Keratinocyte (primary cell): ENCODE results near the gene JPH2. TPM values are rescaled to one million over a fixed set of nuclear protein-coding genes. Genes with fewer than 3 reads are reported as not detected.

Experiments used
- DNase-seq: peaks from one replicate; pipeline ENCODE4 v3.0.0-alpha.2; 2011; ENCODE audit warnings: low read depth, missing footprints, low spot score
- FAIRE-seq: peaks from 2 replicates; lab custom pipeline; 2011; peaks lifted over from hg19 to GRCh38; lab: Jason Lieb, UNC
- H2AFZ ChIP-seq: 2 replicates; pipeline ENCODE4 v1.6.0; 2012; ENCODE audit warnings: low read length, control low read depth, inconsistent platforms; ENCODE audit not compliant: control insufficient read depth
- H3K27ac ChIP-seq: 2 replicates; pipeline ENCODE4 v1.5.1; 2011; ENCODE audit warnings: low read length; ENCODE audit not compliant: control insufficient read depth, insufficient read depth
- H3K27me3 ChIP-seq: 3 replicates; pipeline ENCODE4 v1.6.0; 2011; ENCODE audit warnings: low read length; ENCODE audit not compliant: control insufficient read depth, insufficient read depth; ENCODE audit errors: extremely low read depth
- H3K36me3 ChIP-seq, 2 experiments: 2 replicates in 1 of 2; 3 replicates in 1 of 2; pipeline ENCODE4 v1.5.1; 2011; ENCODE audit warnings: low read length in 2 of 2, mild to moderate bottlenecking in 1 of 2; ENCODE audit not compliant: control insufficient read depth in 2 of 2, insufficient read depth in 2 of 2; ENCODE audit errors: extremely low read depth in 1 of 2
- H3K4me1 ChIP-seq: 3 replicates; pipeline ENCODE4 v1.5.1; 2011; ENCODE audit warnings: low read length; ENCODE audit not compliant: control insufficient read depth, insufficient read depth; ENCODE audit errors: extremely low read depth
- H3K4me2 ChIP-seq: 3 replicates; pipeline ENCODE4 v1.6.0; 2011; ENCODE audit warnings: low read depth, low read length; ENCODE audit not compliant: control insufficient read depth, insufficient read depth; ENCODE audit errors: extremely low read depth
- H3K4me3 ChIP-seq, 3 experiments: fragments of 200-600 bp in 1 of 3; sonication (generic) in 1 of 3; 2 replicates in 2 of 3; 3 replicates in 1 of 3; pipeline ENCODE4 v1.5.1; 2011 to 2016; ENCODE audit warnings: low read length in 3 of 3, mild to moderate bottlenecking in 3 of 3, control low read depth in 2 of 3, inconsistent platforms in 1 of 3, low read depth in 1 of 3, mixed read lengths in 1 of 3, mixed run types in 1 of 3, moderate library complexity in 1 of 3; ENCODE audit not compliant: control insufficient read depth in 2 of 3, insufficient read depth in 2 of 3; ENCODE audit errors: extremely low read depth in 1 of 3
- H3K79me2 ChIP-seq: 2 replicates; pipeline ENCODE4 v1.6.0; 2012; ENCODE audit warnings: low read length; ENCODE audit not compliant: control insufficient read depth, insufficient read depth
- H3K9ac ChIP-seq: 3 replicates; pipeline ENCODE4 v1.6.0; 2011; ENCODE audit warnings: low read length; ENCODE audit not compliant: control insufficient read depth, insufficient read depth; ENCODE audit errors: extremely low read depth
- H3K9me1 ChIP-seq: 3 replicates; pipeline ENCODE4 v1.6.0; 2011; ENCODE audit warnings: low read length; ENCODE audit not compliant: control insufficient read depth, insufficient read depth; ENCODE audit errors: extremely low read depth
- H3K9me3 ChIP-seq: 2 replicates; pipeline ENCODE4 v1.5.1; 2012; ENCODE audit warnings: low read depth, low read length; ENCODE audit not compliant: control insufficient read depth
- H4K20me1 ChIP-seq: 3 replicates; pipeline ENCODE4 v1.6.0; 2011; ENCODE audit warnings: low read length; ENCODE audit not compliant: control insufficient read depth, insufficient read depth; ENCODE audit errors: extremely low read depth
- CTCF ChIP-seq, 3 experiments: IDR thresholded peaks in 1 of 3; conservative IDR thresholded peaks in 1 of 3; optimal IDR thresholded peaks in 1 of 3; 2 replicates in 2 of 3; 3 replicates in 1 of 3; pipeline versions ENCODE3 to v1.5.1; 2011; ENCODE audit warnings: low read length in 3 of 3, mild to moderate bottlenecking in 3 of 3, moderate library complexity in 2 of 3, control low read depth in 1 of 3, inconsistent platforms in 1 of 3; ENCODE audit not compliant: insufficient read depth in 2 of 3; ENCODE audit errors: extremely low read depth in 1 of 3
- EZH2 ChIP-seq: IDR thresholded peaks from one replicate; pipeline ENCODE4 v1.6.1; 2012; ENCODE audit warnings: inconsistent platforms, mild to moderate bottlenecking, low read length, moderate library complexity
- dilution Hi-C: fragments of 300-500 bp; cut with MboI; formaldehyde crosslinking; loops from one replicate; pipeline ENCODE4 v1.7.0; 2020; ENCODE audit warnings: low sequenced_read_pairs; ENCODE audit not compliant: extremely low pct_ligation_motif_present
- polyA plus RNA-seq, 5 experiments: library from polyadenylated mRNA; depleted of rRNA in 3 of 5; stranded (reverse) in 3 of 5; stranded (forward) in 1 of 5; unstranded in 1 of 5; fragments of >200 nt; gene quantifications; 1 replicate in 1 of 5; 2 replicates in 3 of 5; 3 replicates in 1 of 5; pipeline versions ENCODE4 v1.2.1 to v1.2.3, GENCODE V29; 2011 to 2012; ENCODE audit warnings: missing spikeins in 2 of 5, low read depth in 1 of 5, low replicate concordance in 1 of 5

Gene JPH2
- polyA plus RNA-seq, 1 donor (not counting 4 experiments of a cell fraction or from before 2014, with no cell fraction given) = 2.5 TPM

GRCh38 chr20:44111712-44112335, 75.2 kb downstream of the JPH2 start:
- no peak overlapping the region for H2AFZ ChIP-seq
- DNase-seq (no peak), FAIRE-seq (no peak)
- no peak for TF ChIP-seq CTCF (optimal IDR thresholded peaks at IDR 0.05 in 1 of 3, IDR thresholded peaks at IDR 0.05 in 1 of 3, conservative IDR thresholded peaks at IDR 0.05 in 1 of 3; ENCODE audit: extremely low read depth in 1 of 3, insufficient read depth in 2 of 3, low read length in 3 of 3)
- TF ChIP-seq EZH2 = no peak
- H3K27ac ChIP-seq = no peak overlapping the region
- H3K4me3 ChIP-seq = no peak overlapping the region
- H3K9me3 ChIP-seq = peaks cover 5% of the 10 kb centered on the region
- peak overlapping the region; percentile 30 for H3K4me2 ChIP-seq
- dilution Hi-C loops = no loop called here
- H3K36me3 ChIP-seq = no peaks in the 10 kb centered on the region
- H3K27me3 ChIP-seq = no peaks in the 10 kb centered on the region
- no peak overlapping the region for H3K9ac ChIP-seq
- no peaks in the 10 kb centered on the region for H3K9me1 ChIP-seq
- H3K79me2 ChIP-seq = no peaks in the 10 kb centered on the region
- no peaks in the 10 kb centered on the region for H4K20me1 ChIP-seq
- H3K4me1 ChIP-seq = peaks cover 6% of the 10 kb centered on the region

- no peak overlapping the region for H3K9ac ChIP-seq
- H3K36me3 ChIP-seq = no peaks in the 10 kb centered on the region
- dilution Hi-C loops = no loop called here
- peaks cover 6% of the 10 kb centered on the region for H3K4me1 ChIP-seq
- H3K4me3 ChIP-seq = no peak overlapping the region
- FAIRE-seq (no peak), DNase-seq (no peak)
- H4K20me1 ChIP-seq = no peaks in the 10 kb centered on the region
- no peak overlapping the region for H3K4me2 ChIP-seq
- TF ChIP-seq CTCF (optimal IDR thresholded peaks at IDR 0.05 in 1 of 3, IDR thresholded peaks at IDR 0.05 in 1 of 3, conservative IDR thresholded peaks at IDR 0.05 in 1 of 3; ENCODE audit: extremely low read depth in 1 of 3, insufficient read depth in 2 of 3, low read length in 3 of 3) = no peak
- TF ChIP-seq EZH2 = no peak
- H3K9me3 ChIP-seq = peaks cover 5% of the 10 kb centered on the region
- H3K27me3 ChIP-seq = peaks cover 2% of the 10 kb centered on the region
- H3K9me1 ChIP-seq = no peaks in the 10 kb centered on the region
- H2AFZ ChIP-seq = no peak overlapping the region
- H3K27ac ChIP-seq = no peak overlapping the region
- H3K79me2 ChIP-seq = no peaks in the 10 kb centered on the region
Measured at GRCh38 chr20:44110816-44111568, 76.0 kb downstream of the JPH2 start.
